Kidney (tissue), 14 donors: ENCODE results near the gene RAB6A. TPM values are rescaled to one million over a fixed set of nuclear protein-coding genes. Genes with fewer than 3 reads are reported as not detected.

Experiments used
- DNase-seq, 5 donors: peaks; one replicate each; pipeline ENCODE4 v3.0.0-alpha.2; 2013 to 2020
- FAIRE-seq: peaks from 2 replicates; lab custom pipeline; 2012; peaks lifted over from hg19 to GRCh38; lab: Jason Lieb, UNC
- H3K27ac ChIP-seq, 2 donors: one replicate each; pipeline ENCODE4 v1.7.0; 2013; ENCODE audit warnings: low read depth in 2 of 2, low read length in 2 of 2, inconsistent platforms in 1 of 2
- H3K27me3 ChIP-seq: one replicate; pipeline ENCODE4 v1.7.1; 2013; ENCODE audit warnings: low read length, inconsistent platforms; ENCODE audit not compliant: control insufficient read depth, insufficient read depth
- H3K36me3 ChIP-seq, 3 donors: one replicate each; pipeline versions ENCODE4 v1.7.0 to v1.7.1; 2013; ENCODE audit warnings: low read length in 3 of 3, control low read depth in 1 of 3, inconsistent platforms in 1 of 3; ENCODE audit not compliant: insufficient read depth in 3 of 3, control insufficient read depth in 2 of 3
- H3K4me1 ChIP-seq, 3 donors: one replicate each; pipeline versions ENCODE4 v1.7.0 to v1.7.1; 2013; ENCODE audit warnings: low read length in 3 of 3, inconsistent platforms in 1 of 3, low read depth in 1 of 3; ENCODE audit not compliant: control insufficient read depth in 2 of 3, insufficient read depth in 2 of 3
- H3K4me3 ChIP-seq, 3 donors: one replicate each; pipeline versions ENCODE4 v1.7.0 to v1.8.1; 2013; ENCODE audit warnings: low read length in 3 of 3, control low read depth in 1 of 3, inconsistent platforms in 1 of 3
- H3K9ac ChIP-seq, 3 donors: one replicate each; pipeline versions ENCODE4 v1.7.0 to v1.7.1; 2013; ENCODE audit warnings: low read length in 3 of 3, control low read depth in 1 of 3, inconsistent platforms in 1 of 3
- H3K9me3 ChIP-seq, 3 donors: one replicate each; pipeline versions ENCODE4 v1.7.0 to v1.7.1; 2013; ENCODE audit warnings: low read length in 3 of 3, control low read depth in 1 of 3, inconsistent platforms in 1 of 3; ENCODE audit not compliant: control insufficient read depth in 2 of 3, insufficient read depth in 1 of 3
- CTCF ChIP-seq: IDR thresholded peaks from 3 replicates; pipeline ENCODE4 v1.5.1; 2012; ENCODE audit warnings: mild to moderate bottlenecking, moderate library complexity, borderline replicate concordance; ENCODE audit not compliant: insufficient read depth; ENCODE audit errors: extremely low read depth
- intact Hi-C: fragments of 100-400 bp; cut with DNase I; formaldehyde crosslinking; loops from one replicate; pipeline ENCODE4 v1.11.1; 2022
- polyA plus RNA-seq: library from polyadenylated mRNA; stranded (reverse); fragments of 350-450 nt; fragmentation: Illumina TruSeq; extraction: RNeasy Lipid Tissue Mini Kit (QIAGEN cat#74804); gene quantifications from one replicate; pipeline ENCODE4 v1.2.3, GENCODE V29; 2014; ENCODE audit warnings: low read depth, low replicate concordance; ENCODE audit not compliant: insufficient read depth
- total RNA-seq: library from RNA; stranded (reverse); fragmentation: NEBNext Ultra II Directional; extraction: Animal tissue kit (Norgen Biotek cat#: 25700); gene quantifications from one replicate; pipeline ENCODE4 v1.2.1, GENCODE V29; 2021
- donor health status: control.
- donor health status: control.
- donor health status: control.
- donor health status: control.
- donor health status: control.
- donor health status: DM: yes; HTN: yes; CAD: no.
- donor health status: Normal renal cell carcinoma (clear cell type).

The RAB6A gene
- total and polyA plus RNA-seq, 2 donors from 2014 or later, result 61.0 to 138 TPM

GRCh38 chr11:73663604-73664495 lies 97.0 kb downstream of the RAB6A start:
- H3K27ac ChIP-seq, result no peak overlapping the region
- no peak overlapping the region for H3K9ac ChIP-seq
- peaks cover 0 to 10% (median 4%) of the 10 kb centered on the region in 3 donors for H3K4me1 ChIP-seq
- H3K4me3 ChIP-seq, result no peak overlapping the region
- DNase-seq, result no peak
- intact Hi-C loops, result no loop called here
- no peaks in the 10 kb centered on the region for H3K27me3 ChIP-seq
- FAIRE-seq, result no peak
- H3K36me3 ChIP-seq, result no peaks in the 10 kb centered on the region
- TF ChIP-seq CTCF, result no peak
- no peaks in the 10 kb centered on the region for H3K9me3 ChIP-seq

- TF ChIP-seq CTCF, result no peak
- H3K27ac ChIP-seq, result no peak overlapping the region
- DNase-seq, result no peak
- peaks cover 0 to 10% (median 4%) of the 10 kb centered on the region in 3 donors for H3K4me1 ChIP-seq
- FAIRE-seq, result no peak
- H3K9ac ChIP-seq, result no peak overlapping the region
- no peaks in the 10 kb centered on the region for H3K27me3 ChIP-seq
- H3K9me3 ChIP-seq, result no peaks in the 10 kb centered on the region
- no peaks in the 10 kb centered on the region for H3K36me3 ChIP-seq
- no peak overlapping the region for H3K4me3 ChIP-seq
- intact Hi-C loops, result no loop called here
Observed at GRCh38 chr11:73662445-73663157, 98.3 kb downstream of the RAB6A start.

GRCh38 chr11:73661035-73661628 lies 99.7 kb downstream of the RAB6A start:
- H3K9ac ChIP-seq, result peak overlapping the region in 2 of 3 donors; percentile 29
- H3K36me3 ChIP-seq, result no peaks in the 10 kb centered on the region
- H3K4me3 ChIP-seq, result peak overlapping the region; percentile 58 to 68 (median 59)
- H3K4me1 ChIP-seq, result peaks cover 0 to 10% (median 4%) of the 10 kb centered on the region in 3 donors
- FAIRE-seq (no peak), DNase-seq (peak; percentile 94 to 96 (median 95))
- H3K27ac ChIP-seq, result no peak overlapping the region
- no peaks in the 10 kb centered on the region for H3K27me3 ChIP-seq
- H3K9me3 ChIP-seq, result no peaks in the 10 kb centered on the region
- TF ChIP-seq CTCF, result peak; percentile 99
- intact Hi-C loops, result no loop called here
